Measurements from ENCODE around the gene FMN1.

DNA sequence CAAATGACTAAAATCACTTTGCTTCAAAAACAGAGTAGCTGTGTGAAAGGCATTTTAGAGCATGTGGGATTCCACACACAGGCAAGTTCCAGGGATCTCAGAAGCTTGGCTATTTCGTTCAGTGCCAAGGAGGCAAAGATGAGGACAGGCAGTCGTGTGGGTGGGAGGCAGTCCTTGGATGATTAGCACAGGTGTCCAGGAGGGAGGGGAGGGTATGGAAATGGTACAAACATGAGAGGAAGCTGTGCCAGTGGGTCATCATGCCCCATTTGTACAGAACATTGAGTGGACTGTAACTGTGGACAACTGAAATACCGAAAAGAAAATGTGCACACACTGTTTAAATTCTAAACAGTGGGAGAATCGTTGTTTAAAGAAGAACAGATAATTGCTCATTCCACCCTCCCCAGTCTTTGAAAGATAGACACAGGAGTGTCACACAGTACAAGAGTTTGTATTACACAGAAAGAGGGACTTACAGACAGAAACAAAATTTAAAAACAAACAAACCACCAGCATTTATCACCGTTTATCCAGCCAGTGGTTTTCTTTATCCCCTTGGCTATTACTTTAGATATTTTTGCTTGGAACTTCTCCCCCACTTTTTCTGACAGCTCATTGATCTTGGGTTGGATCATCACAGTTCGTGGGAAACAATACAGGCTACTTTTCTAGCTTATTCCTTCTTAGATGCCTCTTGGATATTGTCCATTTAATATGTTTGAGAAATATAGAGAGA, 353.8 kb downstream of the FMN1 start:
- TF ChIP-seq SUZ12 (IDR thresholded peaks at IDR 0.05) (no peak), ELF4 (IDR thresholded peaks at IDR 0.05) (no peak), ZNF384 (IDR thresholded peaks at IDR 0.05) (no peak), BHLHE40 (IDR thresholded peaks at IDR 0.05; ENCODE audit: borderline replicate concordance) (no peak), FOXA1 (IDR thresholded peaks at IDR 0.05) (no peak), FOXM1 (IDR thresholded peaks at IDR 0.05; ENCODE audit: borderline replicate concordance) (no peak), LEF1 (IDR thresholded peaks at IDR 0.05; ENCODE audit: borderline replicate concordance) (no peak), ARNT (IDR thresholded peaks at IDR 0.05) (no peak), CTBP1 (IDR thresholded peaks at IDR 0.05; ENCODE audit: borderline replicate concordance) (no peak), NFRKB (IDR thresholded peaks at IDR 0.05) (no peak), HDGF (IDR thresholded peaks at IDR 0.05; ENCODE audit: borderline replicate concordance) (no peak), FOXK2 (IDR thresholded peaks at IDR 0.05) (no peak), SP1 (IDR thresholded peaks at IDR 0.05) (no peak), TARDBP (IDR thresholded peaks at IDR 0.05) (no peak)

Measured in HEK293T (cell line).